SW480 (cell line): ENCODE data around the gene NDRG4.

Source experiments
- DNase-seq: peaks from one replicate; pipeline ENCODE4 v3.0.0-alpha.2; 2016; ENCODE audit warnings: low spot score

Gene NDRG4

GRCh38 chr16:58499615-58500351 lies at the start of gene NDRG4:
Gene NDRG4 (plus strand): TSS chr16:58500143. CDS start chr16:58500249, 106 bp downstream.
- peak; percentile 87 for DNase-seq

- no peak for DNase-seq
Observed at GRCh38 chr16:58450590-58450989, 49.4 kb upstream of the NDRG4 start.

- no peak for DNase-seq
Observed at GRCh38 chr16:58451265-58451689, 48.7 kb upstream of the NDRG4 start.

GRCh38 chr16:58451945-58452401 lies 48.0 kb upstream of the NDRG4 start:
- DNase-seq: peak; percentile 30

- no peak for DNase-seq
Observed at GRCh38 chr16:58452640-58453039, 47.3 kb upstream of the NDRG4 start.

GRCh38 chr16:58454178-58454577 lies 45.8 kb upstream of the NDRG4 start:
- DNase-seq: no peak

GRCh38 chr16:58454856-58455255 lies 45.1 kb upstream of the NDRG4 start:
- no peak for DNase-seq

GRCh38 chr16:58455750-58456149 lies 44.2 kb upstream of the NDRG4 start:
- DNase-seq: no peak

- DNase-seq: peak; percentile 66
Observed at GRCh38 chr16:58456193-58456592, 43.8 kb upstream of the NDRG4 start.

GRCh38 chr16:58458606-58459343 lies 41.2 kb upstream of the NDRG4 start:
- DNase-seq: peak; percentile 23

GRCh38 chr16:58459344-58460218 lies 40.4 kb upstream of the NDRG4 start:
- DNase-seq: peak; percentile 83

- DNase-seq: peak; percentile 25
Observed at GRCh38 chr16:58460219-58460610, 39.7 kb upstream of the NDRG4 start.

GRCh38 chr16:58461056-58461455 lies 38.9 kb upstream of the NDRG4 start:
- DNase-seq: no peak

GRCh38 chr16:58461640-58462039 lies 38.3 kb upstream of the NDRG4 start:
- no peak for DNase-seq

GRCh38 chr16:58462089-58462488 lies 37.9 kb upstream of the NDRG4 start:
- no peak for DNase-seq

GRCh38 chr16:58462499-58462996 lies 37.4 kb upstream of the NDRG4 start:
- no peak for DNase-seq

- no peak for DNase-seq
Observed at GRCh38 chr16:58462997-58463941, 36.7 kb upstream of the NDRG4 start.

- DNase-seq: no peak
Observed at GRCh38 chr16:58464047-58464915, 35.7 kb upstream of the NDRG4 start.

- DNase-seq: no peak
Observed at GRCh38 chr16:58464916-58465731, 34.8 kb upstream of the NDRG4 start.
